AG08395 (cell line): ENCODE results near the gene RASA3.
A peak's percentile ranks its signal among the peaks of the same experiment; 100 is the strongest.
"Not testable (repeated sequence)": the region's sequence is repeated elsewhere in the genome, so short reads cannot be mapped to it uniquely, and the experiment has no call there.

Source experiments
- DNase-seq: peaks from one replicate; pipeline ENCODE4 v3.0.0; 2012; ENCODE audit warnings: mixed read lengths, low spot score

RASA3 gene

GRCh38 chr13:114112826-114113322, 19.5 kb downstream of the RASA3 start:
- DNase-seq: no peak

- DNase-seq: no peak
Observed at GRCh38 chr13:114112231-114112825, 20.1 kb downstream of the RASA3 start.

DNA sequence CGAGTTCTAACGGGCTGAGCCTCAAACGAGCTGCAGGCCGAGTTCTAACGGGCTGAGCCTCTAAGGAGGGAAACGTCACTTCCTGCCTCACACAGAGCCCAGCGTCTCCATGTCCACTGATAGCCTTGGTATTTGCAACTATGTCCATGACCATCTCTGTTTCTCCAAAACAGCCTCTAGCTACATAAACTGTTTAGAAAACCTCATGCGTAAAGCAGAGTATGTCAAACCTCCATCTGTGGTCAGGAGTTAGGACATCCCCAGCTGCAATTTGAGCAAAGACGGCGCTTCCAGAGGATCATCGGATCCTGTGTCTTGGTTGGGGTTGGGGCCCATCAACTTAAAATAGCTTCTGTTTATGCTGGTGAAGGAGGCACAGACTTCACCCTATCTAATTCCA, 20.8 kb downstream of the RASA3 start:
- no peak for DNase-seq

GRCh38 chr13:114110830-114111189, 21.6 kb downstream of the RASA3 start:
- not testable (repeated sequence) for DNase-seq

DNA sequence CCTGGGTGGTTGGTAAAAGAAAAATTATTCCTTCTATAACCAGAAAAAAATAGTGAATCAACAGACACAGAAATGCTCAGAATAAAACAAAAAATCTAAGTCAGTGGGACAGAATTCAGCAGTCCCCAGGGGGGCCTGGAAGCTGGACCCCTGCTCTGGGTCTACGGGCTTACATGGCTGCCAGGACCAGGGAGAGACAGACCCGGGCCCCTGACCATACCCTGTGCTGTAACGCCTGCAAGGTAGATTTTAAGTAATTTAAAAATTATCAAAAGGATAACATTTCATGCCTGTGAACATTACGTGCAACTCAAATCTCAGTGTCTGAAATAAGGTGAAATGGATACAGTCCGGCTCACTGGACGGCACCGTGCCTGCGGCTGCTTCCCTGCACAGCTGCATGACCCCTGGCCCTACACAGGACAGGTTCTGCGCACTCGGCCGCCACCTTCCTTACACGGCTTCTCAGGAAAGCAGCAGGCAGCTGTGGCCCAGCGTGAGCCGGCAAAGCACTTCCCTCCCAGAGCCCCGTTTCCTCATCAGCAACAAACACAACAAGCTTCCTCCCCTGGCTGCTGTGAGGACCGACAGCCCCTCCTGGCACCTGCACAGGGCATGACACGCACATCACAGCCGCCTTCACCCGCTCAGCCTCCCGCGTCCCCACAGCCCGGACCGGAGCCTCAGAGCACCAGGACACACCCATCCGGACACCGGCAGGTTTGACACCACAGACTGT, 22.2 kb downstream of the RASA3 start:
- DNase-seq: no peak

DNA sequence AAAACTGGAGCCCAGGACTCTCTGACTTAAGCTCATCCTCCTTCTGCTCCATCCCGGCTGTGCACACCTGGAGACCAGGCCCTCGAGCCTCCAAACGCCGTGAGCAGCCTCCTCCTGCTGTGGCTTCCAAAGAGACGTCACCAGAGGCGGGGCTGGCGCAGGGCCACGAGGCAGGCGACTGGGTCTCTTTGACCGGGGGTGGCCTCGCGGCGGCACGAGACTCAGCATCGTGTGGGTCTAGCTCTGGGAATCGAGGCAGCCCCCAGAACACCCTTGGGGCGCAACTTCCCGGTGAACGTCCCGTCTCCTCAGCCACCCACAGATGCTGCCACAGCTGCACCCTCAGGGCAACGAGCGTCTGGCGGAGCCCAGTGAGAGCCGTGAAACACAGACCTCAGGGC, 22.8 kb downstream of the RASA3 start:
- DNase-seq: no peak

GRCh38 chr13:114108894-114109293, 23.5 kb downstream of the RASA3 start:
- no peak for DNase-seq

GRCh38 chr13:114108141-114108761, 24.2 kb downstream of the RASA3 start:
- no peak for DNase-seq

- DNase-seq: peak; percentile 76
Observed at GRCh38 chr13:114107686-114108081, 24.7 kb downstream of the RASA3 start.

- DNase-seq: no peak
Observed at GRCh38 chr13:114106991-114107685, 25.3 kb downstream of the RASA3 start.

DNA sequence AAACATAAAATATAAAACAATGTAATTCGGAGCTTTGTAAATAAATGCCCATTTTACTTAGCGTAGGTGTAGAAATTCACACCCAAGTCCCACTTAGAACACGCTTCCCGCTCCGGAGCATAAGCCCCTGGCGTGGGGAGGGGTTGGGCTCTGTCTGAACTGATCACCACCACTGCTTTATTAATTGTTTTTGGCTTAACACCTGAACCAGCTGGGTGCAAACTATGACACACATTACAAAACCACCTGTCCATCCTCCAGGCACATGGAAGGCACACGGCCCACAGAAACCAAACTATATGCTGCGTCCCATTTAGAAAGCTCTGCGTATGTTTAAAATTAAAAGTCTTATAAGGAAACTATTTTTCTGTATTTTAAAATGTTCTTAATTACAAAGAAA, 25.9 kb downstream of the RASA3 start:
- DNase-seq: no peak

GRCh38 chr13:114105521-114106225, 26.8 kb downstream of the RASA3 start:
- DNase-seq: no peak

- no peak for DNase-seq
Observed at GRCh38 chr13:114104655-114105520, 27.5 kb downstream of the RASA3 start.

GRCh38 chr13:114103801-114104654, 28.4 kb downstream of the RASA3 start:
- no peak for DNase-seq

DNA sequence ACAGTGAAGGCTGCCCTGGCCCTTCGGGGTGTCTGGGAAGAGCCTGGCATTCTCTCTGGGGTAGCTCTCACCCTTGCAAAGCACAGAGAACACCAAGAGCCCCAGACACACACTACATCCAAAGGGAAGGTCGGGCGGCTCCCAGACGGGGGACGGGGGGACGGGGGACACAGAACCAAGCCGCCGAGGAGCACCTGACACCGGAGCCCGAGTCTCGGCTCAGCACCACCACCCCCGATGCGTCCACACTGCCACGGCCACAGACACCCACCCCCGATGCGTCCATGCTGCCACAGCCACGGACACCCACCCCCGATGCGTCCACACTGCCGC, 29.2 kb downstream of the RASA3 start:
- DNase-seq: not testable (repeated sequence)

DNA sequence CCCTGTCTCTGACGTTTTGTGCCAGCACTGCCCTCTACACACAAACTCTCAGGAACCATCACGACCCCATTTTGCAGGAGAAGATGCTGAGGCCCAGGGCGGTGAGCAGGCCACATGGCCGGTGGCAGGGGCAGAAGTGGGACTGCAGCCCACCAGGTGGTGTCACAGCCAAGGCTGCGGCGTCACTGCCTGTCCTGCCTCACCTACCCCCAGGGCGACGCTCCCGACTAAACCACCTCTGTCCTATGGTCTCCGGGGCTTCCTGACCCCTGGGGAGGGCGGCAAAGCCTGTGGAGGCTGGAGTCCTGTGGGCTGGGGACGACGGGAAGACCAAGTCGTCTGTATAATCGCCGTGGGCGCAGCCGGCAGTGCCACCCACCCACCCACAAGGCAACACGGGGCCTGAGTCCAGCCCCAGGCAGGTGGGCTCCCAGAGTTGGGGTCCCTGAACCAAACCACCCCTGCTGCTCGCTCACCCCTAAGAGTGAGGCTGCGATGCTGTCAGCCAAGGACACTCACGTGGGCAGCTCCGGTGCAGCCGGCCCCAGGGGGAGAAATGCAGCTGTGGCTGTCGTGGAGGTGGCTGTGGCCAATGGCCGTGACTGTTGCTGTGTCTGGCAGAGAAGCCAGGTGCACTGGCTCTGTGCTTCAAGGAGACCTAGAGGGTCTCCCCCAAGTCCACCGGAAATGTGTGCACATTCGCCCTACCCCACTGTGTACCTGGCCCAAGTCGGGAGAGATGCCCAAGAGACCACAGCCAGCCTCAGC, 29.7 kb downstream of the RASA3 start:
- DNase-seq: no peak

DNA sequence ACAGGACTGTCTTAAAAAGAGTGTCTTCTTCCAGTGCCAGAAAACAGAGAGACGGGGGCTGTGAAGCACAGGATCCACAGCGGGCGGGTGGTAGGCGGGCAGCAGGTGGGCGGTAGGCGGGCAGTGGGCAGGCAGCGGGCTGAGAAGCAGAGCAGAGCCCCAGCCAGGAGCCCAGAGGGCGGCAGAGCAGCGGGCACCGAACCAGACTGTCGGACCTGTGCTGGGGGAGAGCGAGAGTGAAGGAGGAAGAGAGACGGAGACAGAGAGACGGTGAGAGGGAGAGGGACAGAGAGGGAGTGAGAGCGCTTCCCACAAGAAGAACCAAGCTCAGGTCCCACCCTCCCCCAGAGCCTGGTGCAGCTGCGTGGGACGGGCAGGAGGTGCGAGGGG, 30.3 kb downstream of the RASA3 start:
- DNase-seq: no peak

- no peak for DNase-seq
Observed at GRCh38 chr13:114101358-114102130, 30.9 kb downstream of the RASA3 start.
